ENCODE measurements around the gene EML1.

The EML1 gene

DNA sequence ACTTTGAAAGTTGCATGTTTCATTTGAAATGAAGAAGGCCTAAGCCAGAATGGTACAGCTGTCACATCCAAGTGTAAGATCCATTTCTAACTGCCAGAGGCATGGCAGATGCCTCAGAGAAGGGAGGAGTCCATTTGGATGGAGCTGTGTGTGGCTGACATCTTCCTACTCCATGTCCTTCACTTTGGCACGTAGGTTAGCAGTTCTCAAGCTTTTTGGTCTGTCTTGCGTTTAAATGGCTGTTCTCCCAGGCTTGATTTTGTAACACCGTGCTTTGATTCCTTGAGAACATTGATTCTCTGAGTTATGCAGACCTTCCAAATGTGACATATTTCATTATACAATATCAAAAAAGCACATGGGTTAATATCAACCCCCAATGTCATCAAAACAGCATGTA lies 23.4 kb downstream of the EML1 start:
- TF ChIP-seq, protein P1, sequence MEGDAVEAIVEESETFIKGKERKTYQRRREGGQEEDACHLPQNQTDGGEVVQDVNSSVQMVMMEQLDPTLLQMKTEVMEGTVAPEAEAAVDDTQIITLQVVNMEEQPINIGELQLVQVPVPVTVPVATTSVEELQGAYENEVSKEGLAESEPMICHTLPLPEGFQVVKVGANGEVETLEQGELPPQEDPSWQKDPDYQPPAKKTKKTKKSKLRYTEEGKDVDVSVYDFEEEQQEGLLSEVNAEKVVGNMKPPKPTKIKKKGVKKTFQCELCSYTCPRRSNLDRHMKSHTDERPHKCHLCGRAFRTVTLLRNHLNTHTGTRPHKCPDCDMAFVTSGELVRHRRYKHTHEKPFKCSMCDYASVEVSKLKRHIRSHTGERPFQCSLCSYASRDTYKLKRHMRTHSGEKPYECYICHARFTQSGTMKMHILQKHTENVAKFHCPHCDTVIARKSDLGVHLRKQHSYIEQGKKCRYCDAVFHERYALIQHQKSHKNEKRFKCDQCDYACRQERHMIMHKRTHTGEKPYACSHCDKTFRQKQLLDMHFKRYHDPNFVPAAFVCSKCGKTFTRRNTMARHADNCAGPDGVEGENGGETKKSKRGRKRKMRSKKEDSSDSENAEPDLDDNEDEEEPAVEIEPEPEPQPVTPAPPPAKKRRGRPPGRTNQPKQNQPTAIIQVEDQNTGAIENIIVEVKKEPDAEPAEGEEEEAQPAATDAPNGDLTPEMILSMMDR (IDR thresholded peaks at IDR 0.05; ENCODE audit: low read depth, low read length), result no peak
- no peak overlapping the region for H3K4me3 ChIP-seq (ENCODE audit: low read depth, low read length)

DNA sequence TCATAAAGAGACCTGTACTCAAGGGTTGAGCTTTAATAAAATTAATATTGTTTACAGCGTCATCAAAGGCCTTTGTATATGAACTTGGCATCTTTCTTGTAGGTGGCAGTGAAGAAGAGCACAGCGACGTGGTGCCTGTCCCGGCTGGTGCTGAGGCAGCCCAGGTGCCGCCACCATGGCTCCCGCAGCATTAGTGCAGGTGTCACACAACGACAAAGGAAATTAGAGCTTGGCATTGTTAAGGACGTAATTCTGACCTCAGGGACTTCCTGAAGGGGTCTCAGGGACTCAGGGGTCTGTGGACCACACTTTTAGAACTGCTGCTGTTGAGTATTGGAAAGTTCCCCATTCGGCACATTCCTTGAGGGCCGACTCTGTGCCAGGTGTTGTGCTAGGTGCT lies 24.1 kb downstream of the EML1 start:
- TF ChIP-seq, protein P1 (IDR thresholded peaks at IDR 0.05; ENCODE audit: low read depth, low read length), result no peak
- no peak overlapping the region for H3K4me3 ChIP-seq (ENCODE audit: low read depth, low read length)

DNA sequence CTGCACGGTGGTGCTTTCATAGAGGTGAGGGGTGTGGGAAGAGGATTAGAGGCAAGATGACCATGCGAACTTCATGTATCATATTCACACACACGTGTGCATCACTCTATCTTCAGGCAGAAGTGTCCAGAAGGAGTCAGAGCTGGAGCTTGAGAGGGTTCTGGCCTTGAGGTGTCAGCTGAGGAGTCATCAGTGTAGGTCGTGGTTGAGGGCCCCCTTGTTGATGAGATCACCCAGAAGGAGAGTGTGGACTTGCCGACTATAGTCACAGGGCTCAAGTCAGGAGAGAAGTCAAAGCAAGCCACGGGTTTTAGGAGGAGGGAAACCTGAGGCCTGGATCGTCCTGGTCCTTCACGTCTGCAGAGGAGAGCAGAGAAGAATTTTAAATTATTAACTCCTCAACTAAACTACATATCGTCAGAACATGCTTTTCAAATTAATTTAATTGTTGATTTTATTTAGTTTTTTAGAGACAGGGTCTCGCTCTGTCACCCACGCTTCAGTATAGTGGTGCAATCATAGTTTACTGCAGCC lies 25.4 kb downstream of the EML1 start:
- TF ChIP-seq, protein P1 (IDR thresholded peaks at IDR 0.05; ENCODE audit: low read depth, low read length), result no peak

DNA sequence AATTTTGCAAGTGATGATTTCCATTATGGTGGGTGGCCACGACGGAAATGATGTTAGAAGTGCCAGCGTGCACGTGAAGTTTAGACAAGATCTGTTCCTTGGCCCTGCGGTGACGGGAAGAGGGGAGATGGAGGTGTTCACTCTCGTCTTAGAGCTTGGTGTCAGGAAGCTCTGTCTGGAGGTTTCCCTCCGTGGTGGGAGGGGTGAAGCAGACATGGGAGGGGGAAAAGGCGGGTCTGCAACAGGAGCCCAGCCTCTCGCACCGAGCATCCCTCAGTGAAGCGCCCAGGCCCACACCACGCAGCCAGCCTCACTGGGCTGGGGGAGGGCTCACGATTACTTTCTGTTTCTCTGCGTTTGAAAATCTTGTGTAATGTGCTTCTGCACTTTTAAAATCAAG lies 26.3 kb downstream of the EML1 start:
- H3K4me3 ChIP-seq (ENCODE audit: low read depth, low read length), result no peak overlapping the region
- TF ChIP-seq, protein P1 (IDR thresholded peaks at IDR 0.05; ENCODE audit: low read depth, low read length), result no peak

More for the DNA sequence above, 25.4 kb downstream of the EML1 start:
- no peak overlapping the region for H3K4me3 ChIP-seq (ENCODE audit: low read depth, low read length)

DNA sequence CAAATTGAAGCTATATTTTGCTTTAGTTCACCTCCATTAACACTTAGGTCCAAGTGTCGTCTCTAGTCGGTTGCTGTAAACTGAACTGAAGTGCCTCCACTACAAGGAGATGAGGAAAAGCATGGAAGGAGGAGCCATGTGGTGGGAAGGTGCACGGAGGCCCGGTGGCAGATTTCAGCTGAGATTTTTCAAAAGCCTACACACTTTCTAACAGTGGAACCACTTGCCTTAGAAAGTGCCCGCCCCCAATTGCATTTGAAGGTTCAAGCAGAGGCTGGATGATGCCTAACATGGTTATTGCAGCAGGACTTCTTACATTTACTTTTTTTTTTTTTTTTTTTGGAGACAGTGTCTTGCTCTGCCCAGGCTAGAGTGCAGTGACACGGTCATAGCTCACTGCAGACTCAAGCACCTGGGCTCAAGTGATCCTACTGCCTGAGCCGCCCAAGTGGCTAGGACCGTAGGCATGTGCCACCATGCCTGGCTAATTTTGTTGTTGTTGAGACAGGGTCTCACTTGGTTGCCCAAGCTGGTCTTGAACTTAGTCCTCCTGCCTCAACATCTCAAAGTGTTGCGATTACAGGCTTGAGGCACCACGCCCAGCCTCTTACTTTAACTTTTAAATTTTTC lies 27.6 kb downstream of the EML1 start:
- no peak overlapping the region for H3K4me3 ChIP-seq (ENCODE audit: low read depth, low read length)
- TF ChIP-seq, protein P1 (IDR thresholded peaks at IDR 0.05; ENCODE audit: low read depth, low read length), result no peak

DNA sequence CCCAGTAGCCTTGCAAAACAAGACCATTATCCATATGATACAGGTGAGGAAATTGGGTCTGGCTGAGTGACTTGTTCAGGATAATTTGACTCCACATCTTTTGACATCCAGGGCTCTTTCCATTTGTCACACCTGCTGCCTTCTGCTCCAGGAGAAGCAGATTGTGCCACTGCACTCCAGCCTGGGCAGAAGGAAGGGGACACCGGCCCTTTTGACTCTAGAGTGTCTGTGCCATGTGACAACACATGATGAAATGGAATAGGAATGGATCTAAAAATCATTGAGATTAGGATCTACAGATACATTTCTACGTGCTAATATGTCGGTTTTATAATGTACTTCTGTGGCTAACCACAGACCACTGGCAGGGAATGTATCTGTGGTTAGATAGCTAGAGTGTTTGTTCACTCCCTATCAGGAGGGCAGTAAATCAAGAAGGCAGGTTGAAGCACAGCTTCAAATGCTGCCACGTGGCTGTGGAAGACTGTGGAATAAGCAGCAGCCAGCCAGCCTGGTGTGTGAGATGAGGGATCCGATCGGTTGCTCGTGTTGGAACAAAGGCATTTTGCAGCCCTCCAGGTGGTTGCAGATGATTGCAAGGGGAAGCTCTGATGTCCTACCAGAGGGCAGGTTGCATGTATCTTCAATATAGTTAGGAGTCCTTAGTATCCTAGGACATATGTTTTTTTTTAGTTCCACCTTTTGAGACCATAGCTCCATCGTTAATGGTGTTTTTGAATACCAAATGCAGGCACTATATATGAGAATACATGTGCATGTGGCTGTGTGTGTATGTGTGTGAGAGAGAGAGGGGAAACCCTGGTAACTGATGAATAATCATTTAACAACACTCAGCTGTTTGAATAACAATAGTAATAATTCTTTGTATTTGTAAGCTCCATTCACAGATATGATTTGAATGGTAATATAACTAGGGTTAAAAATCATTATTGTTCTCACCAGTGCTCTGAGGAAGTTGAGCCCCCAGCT lies 28.6 kb downstream of the EML1 start:
- TF ChIP-seq, protein P1 (IDR thresholded peaks at IDR 0.05; ENCODE audit: low read depth, low read length), result no peak
- H3K4me3 ChIP-seq (ENCODE audit: low read depth, low read length), result no peak overlapping the region

Data from WI38 (cell line).